ENCODE measurements around the gene AGAP1.

AGAP1 gene

GRCh38 chr2:235986361-235986760 is 492.5 kb downstream of the AGAP1 start:
- no peak overlapping the region for H3K27ac ChIP-seq
- no peak for TF ChIP-seq CTCF (conservative IDR thresholded peaks at IDR 0.05)

DNA sequence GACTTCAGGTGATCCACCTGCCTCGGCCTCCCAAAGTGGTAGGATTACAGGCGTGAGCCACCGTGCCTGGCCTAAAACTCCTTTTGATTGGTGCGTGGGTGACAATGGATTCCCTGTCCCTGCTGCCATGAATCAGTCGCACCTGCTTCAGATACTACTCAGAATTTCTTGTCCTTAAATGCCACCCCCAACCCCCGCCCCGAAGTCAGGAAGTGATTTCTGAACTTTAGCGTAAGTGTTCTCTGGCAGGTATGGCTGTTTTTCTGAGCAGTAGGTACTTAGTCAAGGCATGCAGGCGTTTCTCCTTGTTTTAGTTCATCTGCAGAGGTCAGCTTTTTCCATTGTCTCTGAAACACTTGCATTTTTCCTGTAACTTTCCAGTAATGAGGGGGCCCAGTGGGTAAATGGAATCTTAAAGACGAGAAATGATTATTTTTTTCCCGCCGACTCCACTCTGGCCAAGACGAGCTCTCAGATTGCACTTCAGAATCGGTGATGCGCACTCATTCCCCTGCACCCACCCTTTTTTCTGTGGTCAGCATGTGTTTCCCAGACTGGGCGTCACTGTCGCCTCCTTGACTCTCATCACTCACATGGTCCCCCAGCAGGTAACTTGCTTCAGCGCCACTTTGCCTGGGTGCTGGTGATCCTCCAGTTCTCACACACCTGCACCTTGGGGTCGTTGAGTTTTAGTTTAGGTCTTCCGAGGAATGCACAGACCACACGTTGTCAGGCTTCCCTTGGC is 494.6 kb downstream of the AGAP1 start:
- no peak for TF ChIP-seq CTCF (conservative IDR thresholded peaks at IDR 0.05)
- H3K27ac ChIP-seq = no peak overlapping the region

DNA sequence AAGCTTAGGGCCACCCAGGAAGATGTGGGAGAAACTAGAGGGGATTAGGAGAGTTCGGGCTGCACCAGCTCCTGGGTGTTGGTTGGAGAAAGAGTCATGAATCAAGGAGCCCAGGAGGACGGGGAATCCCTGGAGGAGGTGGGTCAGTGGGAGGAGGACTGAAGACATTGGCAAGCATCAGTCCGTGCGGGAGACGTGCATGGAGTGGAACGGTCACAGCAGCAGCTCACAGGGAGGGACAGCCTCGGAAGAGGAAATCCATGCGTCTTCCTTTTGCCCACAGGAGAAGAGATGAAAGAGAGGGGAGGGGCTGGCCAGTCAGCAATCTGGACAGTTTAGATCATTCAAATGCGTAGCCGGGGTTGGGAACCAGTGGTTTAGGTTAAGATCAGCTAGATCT is 495.7 kb downstream of the AGAP1 start:
- H3K27ac ChIP-seq = no peak overlapping the region
- no peak for TF ChIP-seq CTCF (conservative IDR thresholded peaks at IDR 0.05)

DNA sequence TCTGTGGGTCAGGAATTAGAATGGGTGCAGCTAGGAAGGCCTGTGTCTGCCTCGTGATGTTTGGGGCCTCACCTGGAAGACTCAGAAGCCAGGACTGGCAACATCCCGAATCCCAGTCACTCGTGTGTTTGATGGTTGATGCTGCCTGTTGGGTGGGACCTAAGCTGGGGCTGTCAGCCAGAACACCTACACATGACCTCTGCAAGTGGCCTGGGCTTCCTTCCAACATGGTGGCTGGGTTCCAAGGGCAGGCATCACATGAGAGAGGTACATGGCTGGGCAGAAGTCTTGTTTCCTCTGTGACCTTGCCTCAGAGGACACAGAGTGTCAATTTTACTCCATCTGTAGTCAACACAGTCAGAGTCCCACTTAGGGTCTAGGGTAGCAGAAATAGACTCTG is 496.5 kb downstream of the AGAP1 start:
- no peak overlapping the region for H3K27ac ChIP-seq
- no peak for TF ChIP-seq CTCF (conservative IDR thresholded peaks at IDR 0.05)

- no peak for TF ChIP-seq CTCF (conservative IDR thresholded peaks at IDR 0.05)
- no peak overlapping the region for H3K27ac ChIP-seq
Measured at GRCh38 chr2:235992024-235992423, 498.2 kb downstream of the AGAP1 start.

- H3K27ac ChIP-seq = no peak overlapping the region
- TF ChIP-seq CTCF (conservative IDR thresholded peaks at IDR 0.05) = no peak
Measured at GRCh38 chr2:235996419-235996818, 502.6 kb downstream of the AGAP1 start.

GRCh38 chr2:235999011-235999410 is 505.2 kb downstream of the AGAP1 start:
- H3K27ac ChIP-seq = no peak overlapping the region
- no peak for TF ChIP-seq CTCF (conservative IDR thresholded peaks at IDR 0.05)

Measured in VCaP (cell line).